Measurements from ENCODE around the gene AMMECR1. TPM values are rescaled to one million over a fixed set of nuclear protein-coding genes. Genes with fewer than 3 reads are reported as not detected.

The AMMECR1 gene
- total and polyA plus RNA-seq, 2 experiments from 2014 or later, result 16.9 to 32.5 TPM

- TF ChIP-seq, protein P1, sequence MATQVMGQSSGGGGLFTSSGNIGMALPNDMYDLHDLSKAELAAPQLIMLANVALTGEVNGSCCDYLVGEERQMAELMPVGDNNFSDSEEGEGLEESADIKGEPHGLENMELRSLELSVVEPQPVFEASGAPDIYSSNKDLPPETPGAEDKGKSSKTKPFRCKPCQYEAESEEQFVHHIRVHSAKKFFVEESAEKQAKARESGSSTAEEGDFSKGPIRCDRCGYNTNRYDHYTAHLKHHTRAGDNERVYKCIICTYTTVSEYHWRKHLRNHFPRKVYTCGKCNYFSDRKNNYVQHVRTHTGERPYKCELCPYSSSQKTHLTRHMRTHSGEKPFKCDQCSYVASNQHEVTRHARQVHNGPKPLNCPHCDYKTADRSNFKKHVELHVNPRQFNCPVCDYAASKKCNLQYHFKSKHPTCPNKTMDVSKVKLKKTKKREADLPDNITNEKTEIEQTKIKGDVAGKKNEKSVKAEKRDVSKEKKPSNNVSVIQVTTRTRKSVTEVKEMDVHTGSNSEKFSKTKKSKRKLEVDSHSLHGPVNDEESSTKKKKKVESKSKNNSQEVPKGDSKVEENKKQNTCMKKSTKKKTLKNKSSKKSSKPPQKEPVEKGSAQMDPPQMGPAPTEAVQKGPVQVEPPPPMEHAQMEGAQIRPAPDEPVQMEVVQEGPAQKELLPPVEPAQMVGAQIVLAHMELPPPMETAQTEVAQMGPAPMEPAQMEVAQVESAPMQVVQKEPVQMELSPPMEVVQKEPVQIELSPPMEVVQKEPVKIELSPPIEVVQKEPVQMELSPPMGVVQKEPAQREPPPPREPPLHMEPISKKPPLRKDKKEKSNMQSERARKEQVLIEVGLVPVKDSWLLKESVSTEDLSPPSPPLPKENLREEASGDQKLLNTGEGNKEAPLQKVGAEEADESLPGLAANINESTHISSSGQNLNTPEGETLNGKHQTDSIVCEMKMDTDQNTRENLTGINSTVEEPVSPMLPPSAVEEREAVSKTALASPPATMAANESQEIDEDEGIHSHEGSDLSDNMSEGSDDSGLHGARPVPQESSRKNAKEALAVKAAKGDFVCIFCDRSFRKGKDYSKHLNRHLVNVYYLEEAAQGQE (IDR thresholded peaks at IDR 0.05; ENCODE audit: unreplicated experiment), result no peak
- TF ChIP-seq NANOG (IDR thresholded peaks at IDR 0.05; ENCODE audit: borderline replicate concordance) (no peak), POLR2AphosphoS5 (IDR thresholded peaks at IDR 0.05; ENCODE audit: low read depth) (no peak), JUNB (IDR thresholded peaks at IDR 0.05; ENCODE audit: unreplicated experiment) (no peak), ETS1 (IDR thresholded peaks at IDR 0.05) (no peak), STAT1 (IDR thresholded peaks at IDR 0.05; ENCODE audit: unreplicated experiment) (no peak)
These were observed 31.8 kb downstream of the AMMECR1 start (continued) for GRCh38 chrX:110286106-110286505.

- Histone ChIP-seq H3F3A (replicated peaks; ENCODE audit: low read depth) (no peaks in the 10 kb centered on the region), H2AFZ (no peak overlapping the region), H3K27me3 (ENCODE audit: insufficient read depth) (no peaks in the 10 kb centered on the region), H3K27ac (ENCODE audit: low read depth) (no peak overlapping the region), H4K20me1 (replicated peaks; ENCODE audit: insufficient read depth) (peaks cover 7% of the 10 kb centered on the region; the same call in 1 of the 2 replicates), H3K4me1 (ENCODE audit: insufficient read depth) (no peaks in the 10 kb centered on the region), H3K79me2 (replicated peaks; ENCODE audit: insufficient read depth) (peaks cover 34% of the 10 kb centered on the region), H3K36me3 (ENCODE audit: insufficient read depth) (no peaks in the 10 kb centered on the region), H3K4me2 (no peak overlapping the region), H3K4me3 (no peak overlapping the region), H3K9me2 (ENCODE audit: insufficient read depth) (no peaks in the 10 kb centered on the region)
- H3K4me1 Mint-ChIP-seq, result peaks cover 2% of the 10 kb centered on the region; the same call in 1 of the 3 replicates
- no peak overlapping the region for H3K4me3 Mint-ChIP-seq
- ATAC-seq (no peak), DNase-seq (ENCODE audit: low spot score) (no peak)
- H3K9me3 Mint-ChIP-seq, result no peaks in the 10 kb centered on the region
- no peak overlapping the region for H3K27ac Mint-ChIP-seq
- H3K27me3 Mint-ChIP-seq (ENCODE audit: insufficient read depth, low read depth, poor library complexity), result no peaks in the 10 kb centered on the region
- H3K36me3 Mint-ChIP-seq (ENCODE audit: low read depth), result no peaks in the 10 kb centered on the region
- TF ChIP-seq, protein P1 (IDR thresholded peaks at IDR 0.05; ENCODE audit: unreplicated experiment), result no peak
- TF ChIP-seq ETS1 (IDR thresholded peaks at IDR 0.05) (no peak), JUNB (IDR thresholded peaks at IDR 0.05; ENCODE audit: unreplicated experiment) (no peak), NANOG (IDR thresholded peaks at IDR 0.05; ENCODE audit: borderline replicate concordance) (no peak), ZNF331 (CRISPR knock-in tag; IDR thresholded peaks at IDR 0.05; ENCODE audit: low read depth) (no peak)
- TF ChIP-seq, protein P2, sequence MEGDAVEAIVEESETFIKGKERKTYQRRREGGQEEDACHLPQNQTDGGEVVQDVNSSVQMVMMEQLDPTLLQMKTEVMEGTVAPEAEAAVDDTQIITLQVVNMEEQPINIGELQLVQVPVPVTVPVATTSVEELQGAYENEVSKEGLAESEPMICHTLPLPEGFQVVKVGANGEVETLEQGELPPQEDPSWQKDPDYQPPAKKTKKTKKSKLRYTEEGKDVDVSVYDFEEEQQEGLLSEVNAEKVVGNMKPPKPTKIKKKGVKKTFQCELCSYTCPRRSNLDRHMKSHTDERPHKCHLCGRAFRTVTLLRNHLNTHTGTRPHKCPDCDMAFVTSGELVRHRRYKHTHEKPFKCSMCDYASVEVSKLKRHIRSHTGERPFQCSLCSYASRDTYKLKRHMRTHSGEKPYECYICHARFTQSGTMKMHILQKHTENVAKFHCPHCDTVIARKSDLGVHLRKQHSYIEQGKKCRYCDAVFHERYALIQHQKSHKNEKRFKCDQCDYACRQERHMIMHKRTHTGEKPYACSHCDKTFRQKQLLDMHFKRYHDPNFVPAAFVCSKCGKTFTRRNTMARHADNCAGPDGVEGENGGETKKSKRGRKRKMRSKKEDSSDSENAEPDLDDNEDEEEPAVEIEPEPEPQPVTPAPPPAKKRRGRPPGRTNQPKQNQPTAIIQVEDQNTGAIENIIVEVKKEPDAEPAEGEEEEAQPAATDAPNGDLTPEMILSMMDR (conservative IDR thresholded peaks at IDR 0.05; ENCODE audit: low read depth in 2 of 2), result no peak
These were observed 33.7 kb downstream of the AMMECR1 start for GRCh38 chrX:110284159-110284558.

Data from GM23338 (cell line).